DMS53 treated with DMSO at 0.1 percent for 48 hours (cell line): ENCODE results near the gene MGAT5.
"Not testable (repeated sequence)": the region's sequence is repeated elsewhere in the genome, so short reads cannot be mapped to it uniquely, and the experiment has no call there.

ENCODE experiments used
- DNase-seq: peaks from one replicate; lab custom pipeline; 2025; ENCODE audit not compliant: unreplicated experiment; lab: John Stamatoyannopoulos, UW

The MGAT5 gene

GRCh38 chr2:134459706-134460406 is 206.0 kb downstream of the MGAT5 start:
- no peak for DNase-seq

- DNase-seq = no peak
Observed at GRCh38 chr2:134460583-134460998, 206.7 kb downstream of the MGAT5 start.

GRCh38 chr2:134461511-134461910 is 207.6 kb downstream of the MGAT5 start:
- no peak for DNase-seq

GRCh38 chr2:134462275-134462674 is 208.4 kb downstream of the MGAT5 start:
- no peak for DNase-seq

- no peak for DNase-seq
Observed at GRCh38 chr2:134462791-134463698, 209.2 kb downstream of the MGAT5 start.

- DNase-seq = no peak
Observed at GRCh38 chr2:134463699-134464022, 209.8 kb downstream of the MGAT5 start.

- DNase-seq = no peak
Observed at GRCh38 chr2:134465228-134466105, 211.6 kb downstream of the MGAT5 start.

- DNase-seq = peak; percentile 6
Observed at GRCh38 chr2:134466141-134466540, 212.3 kb downstream of the MGAT5 start.

- no peak for DNase-seq
Observed at GRCh38 chr2:134468164-134468563, 214.3 kb downstream of the MGAT5 start.

- no peak for DNase-seq
Observed at GRCh38 chr2:134468776-134469175, 214.9 kb downstream of the MGAT5 start.

GRCh38 chr2:134469516-134470115 is 215.7 kb downstream of the MGAT5 start:
- DNase-seq = no peak

- no peak for DNase-seq
Observed at GRCh38 chr2:134470561-134471168, 216.8 kb downstream of the MGAT5 start.

- not testable (repeated sequence) for DNase-seq
Observed at GRCh38 chr2:134476982-134477381, 223.1 kb downstream of the MGAT5 start.

- DNase-seq = no peak
Observed at GRCh38 chr2:134479696-134480330, 225.9 kb downstream of the MGAT5 start.

GRCh38 chr2:134482131-134482723 is 228.4 kb downstream of the MGAT5 start:
- DNase-seq = no peak

- no peak for DNase-seq
Observed at GRCh38 chr2:134482766-134483340, 229.0 kb downstream of the MGAT5 start.

GRCh38 chr2:134489732-134490384 is 236.0 kb downstream of the MGAT5 start:
- DNase-seq = no peak

GRCh38 chr2:134490559-134490958 is 236.7 kb downstream of the MGAT5 start:
- no peak for DNase-seq

GRCh38 chr2:134491022-134491421 is 237.2 kb downstream of the MGAT5 start:
- DNase-seq = no peak
